H1 (cell line): ENCODE data around the gene KANSL1. TPM values are rescaled to one million over a fixed set of nuclear protein-coding genes. Genes with fewer than 3 reads are reported as not detected.

Experiments used
- EZH2 ChIP-seq: fragments of 200-600 bp; sonication (generic); IDR thresholded peaks from 2 replicates; pipeline ENCODE4 v1.7.1; 2012; ENCODE audit warnings: low read depth, mild to moderate bottlenecking, moderate library complexity, low read length, inconsistent platforms; ENCODE audit not compliant: severe bottlenecking
- MAFK ChIP-seq: IDR thresholded peaks from 2 replicates; pipeline ENCODE4 v1.6.1; 2012; ENCODE audit warnings: low read depth, mild to moderate bottlenecking, improper control_type of control experiment, low read length
- SAP30 ChIP-seq: fragments of 300-600 bp; sonication (generic); IDR thresholded peaks from 2 replicates; pipeline ENCODE4 v1.7.1; 2012; ENCODE audit warnings: low read length, moderate library complexity, mild to moderate bottlenecking, inconsistent platforms; ENCODE audit not compliant: insufficient read depth, insufficient replicate concordance
- SIX5 ChIP-seq: IDR thresholded peaks from 2 replicates; pipeline ENCODE4 v1.6.1; 2011; ENCODE audit warnings: mild to moderate bottlenecking, low read depth, low read length
- polyA plus RNA-seq, 7 experiments: library from polyadenylated mRNA; depleted of rRNA in 3 of 7; stranded (reverse) in 5 of 7; unstranded in 2 of 7; fragments of >200 nt in 5 of 7; fragments of 200-250 nt in 2 of 7; gene quantifications; 1 replicate in 5 of 7; 2 replicates in 1 of 7; 4 replicates in 1 of 7; pipeline versions ENCODE4 v1.2.1 to v1.2.3, GENCODE V29; 2011 to 2013; ENCODE audit warnings: missing spikeins in 2 of 7, mixed read lengths in 2 of 7
- total RNA-seq: library from RNA; stranded (reverse); fragmentation: NEBNext Ultra II Directional; extraction: Animal tissue kit (Norgen Biotek cat#: 25700); gene quantifications from 2 replicates; pipeline ENCODE4 v1.2.1, GENCODE V29; 2021
- TF ChIP-seq, protein P1 (sequence below): fragments of 300-600 bp; sonication (generic); IDR thresholded peaks from 2 replicates; pipeline ENCODE4 v1.7.1; 2012; ENCODE audit warnings: low read length, moderate library complexity, mild to moderate bottlenecking, inconsistent platforms; ENCODE audit not compliant: insufficient replicate concordance
- TF ChIP-seq, protein P2 (sequence below): IDR thresholded peaks from 2 replicates; pipeline ENCODE4 v1.6.1; 2011; ENCODE audit warnings: low read length, improper control_type of control experiment
- TF ChIP-seq, protein P3 (sequence below), 3 experiments: IDR thresholded peaks; 1 replicate in 2 of 3; 2 replicates in 1 of 3; pipeline versions ENCODE4 v1.5.1 to v1.6.1; 2011; ENCODE audit warnings: low read length in 3 of 3, mild to moderate bottlenecking in 3 of 3, inconsistent platforms in 2 of 3, low read depth in 1 of 3, moderate library complexity in 1 of 3; ENCODE audit not compliant: insufficient read depth in 1 of 3; ENCODE audit errors: control extremely low read depth in 1 of 3

KANSL1 gene
- total and polyA plus RNA-seq, 2 of the 8 experiments (the other 6 are each of a cell fraction or from before 2014, with no cell fraction given) = 34.0 to 128 TPM

DNA sequence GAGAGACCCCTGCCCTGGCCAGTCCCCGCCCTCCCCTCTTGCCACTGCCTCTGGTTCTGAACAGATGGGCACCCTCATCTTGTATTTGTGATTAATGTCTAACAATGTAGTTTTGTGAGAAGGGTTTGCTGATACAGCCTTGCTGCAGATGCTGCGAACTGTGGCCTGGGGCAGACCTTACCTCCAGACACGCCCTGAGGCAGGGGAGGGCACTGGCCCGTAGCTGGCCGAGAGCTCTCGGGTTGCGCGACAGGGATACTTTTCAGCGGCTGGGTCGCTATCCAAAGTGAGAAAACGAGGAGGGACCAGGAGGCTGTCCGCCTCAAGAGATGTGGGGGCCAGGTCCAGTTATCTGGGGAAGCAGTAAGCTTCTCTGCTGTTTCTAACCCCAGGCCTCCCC, 172.2 kb downstream of the KANSL1 start (continued):
- TF ChIP-seq, protein P1, sequence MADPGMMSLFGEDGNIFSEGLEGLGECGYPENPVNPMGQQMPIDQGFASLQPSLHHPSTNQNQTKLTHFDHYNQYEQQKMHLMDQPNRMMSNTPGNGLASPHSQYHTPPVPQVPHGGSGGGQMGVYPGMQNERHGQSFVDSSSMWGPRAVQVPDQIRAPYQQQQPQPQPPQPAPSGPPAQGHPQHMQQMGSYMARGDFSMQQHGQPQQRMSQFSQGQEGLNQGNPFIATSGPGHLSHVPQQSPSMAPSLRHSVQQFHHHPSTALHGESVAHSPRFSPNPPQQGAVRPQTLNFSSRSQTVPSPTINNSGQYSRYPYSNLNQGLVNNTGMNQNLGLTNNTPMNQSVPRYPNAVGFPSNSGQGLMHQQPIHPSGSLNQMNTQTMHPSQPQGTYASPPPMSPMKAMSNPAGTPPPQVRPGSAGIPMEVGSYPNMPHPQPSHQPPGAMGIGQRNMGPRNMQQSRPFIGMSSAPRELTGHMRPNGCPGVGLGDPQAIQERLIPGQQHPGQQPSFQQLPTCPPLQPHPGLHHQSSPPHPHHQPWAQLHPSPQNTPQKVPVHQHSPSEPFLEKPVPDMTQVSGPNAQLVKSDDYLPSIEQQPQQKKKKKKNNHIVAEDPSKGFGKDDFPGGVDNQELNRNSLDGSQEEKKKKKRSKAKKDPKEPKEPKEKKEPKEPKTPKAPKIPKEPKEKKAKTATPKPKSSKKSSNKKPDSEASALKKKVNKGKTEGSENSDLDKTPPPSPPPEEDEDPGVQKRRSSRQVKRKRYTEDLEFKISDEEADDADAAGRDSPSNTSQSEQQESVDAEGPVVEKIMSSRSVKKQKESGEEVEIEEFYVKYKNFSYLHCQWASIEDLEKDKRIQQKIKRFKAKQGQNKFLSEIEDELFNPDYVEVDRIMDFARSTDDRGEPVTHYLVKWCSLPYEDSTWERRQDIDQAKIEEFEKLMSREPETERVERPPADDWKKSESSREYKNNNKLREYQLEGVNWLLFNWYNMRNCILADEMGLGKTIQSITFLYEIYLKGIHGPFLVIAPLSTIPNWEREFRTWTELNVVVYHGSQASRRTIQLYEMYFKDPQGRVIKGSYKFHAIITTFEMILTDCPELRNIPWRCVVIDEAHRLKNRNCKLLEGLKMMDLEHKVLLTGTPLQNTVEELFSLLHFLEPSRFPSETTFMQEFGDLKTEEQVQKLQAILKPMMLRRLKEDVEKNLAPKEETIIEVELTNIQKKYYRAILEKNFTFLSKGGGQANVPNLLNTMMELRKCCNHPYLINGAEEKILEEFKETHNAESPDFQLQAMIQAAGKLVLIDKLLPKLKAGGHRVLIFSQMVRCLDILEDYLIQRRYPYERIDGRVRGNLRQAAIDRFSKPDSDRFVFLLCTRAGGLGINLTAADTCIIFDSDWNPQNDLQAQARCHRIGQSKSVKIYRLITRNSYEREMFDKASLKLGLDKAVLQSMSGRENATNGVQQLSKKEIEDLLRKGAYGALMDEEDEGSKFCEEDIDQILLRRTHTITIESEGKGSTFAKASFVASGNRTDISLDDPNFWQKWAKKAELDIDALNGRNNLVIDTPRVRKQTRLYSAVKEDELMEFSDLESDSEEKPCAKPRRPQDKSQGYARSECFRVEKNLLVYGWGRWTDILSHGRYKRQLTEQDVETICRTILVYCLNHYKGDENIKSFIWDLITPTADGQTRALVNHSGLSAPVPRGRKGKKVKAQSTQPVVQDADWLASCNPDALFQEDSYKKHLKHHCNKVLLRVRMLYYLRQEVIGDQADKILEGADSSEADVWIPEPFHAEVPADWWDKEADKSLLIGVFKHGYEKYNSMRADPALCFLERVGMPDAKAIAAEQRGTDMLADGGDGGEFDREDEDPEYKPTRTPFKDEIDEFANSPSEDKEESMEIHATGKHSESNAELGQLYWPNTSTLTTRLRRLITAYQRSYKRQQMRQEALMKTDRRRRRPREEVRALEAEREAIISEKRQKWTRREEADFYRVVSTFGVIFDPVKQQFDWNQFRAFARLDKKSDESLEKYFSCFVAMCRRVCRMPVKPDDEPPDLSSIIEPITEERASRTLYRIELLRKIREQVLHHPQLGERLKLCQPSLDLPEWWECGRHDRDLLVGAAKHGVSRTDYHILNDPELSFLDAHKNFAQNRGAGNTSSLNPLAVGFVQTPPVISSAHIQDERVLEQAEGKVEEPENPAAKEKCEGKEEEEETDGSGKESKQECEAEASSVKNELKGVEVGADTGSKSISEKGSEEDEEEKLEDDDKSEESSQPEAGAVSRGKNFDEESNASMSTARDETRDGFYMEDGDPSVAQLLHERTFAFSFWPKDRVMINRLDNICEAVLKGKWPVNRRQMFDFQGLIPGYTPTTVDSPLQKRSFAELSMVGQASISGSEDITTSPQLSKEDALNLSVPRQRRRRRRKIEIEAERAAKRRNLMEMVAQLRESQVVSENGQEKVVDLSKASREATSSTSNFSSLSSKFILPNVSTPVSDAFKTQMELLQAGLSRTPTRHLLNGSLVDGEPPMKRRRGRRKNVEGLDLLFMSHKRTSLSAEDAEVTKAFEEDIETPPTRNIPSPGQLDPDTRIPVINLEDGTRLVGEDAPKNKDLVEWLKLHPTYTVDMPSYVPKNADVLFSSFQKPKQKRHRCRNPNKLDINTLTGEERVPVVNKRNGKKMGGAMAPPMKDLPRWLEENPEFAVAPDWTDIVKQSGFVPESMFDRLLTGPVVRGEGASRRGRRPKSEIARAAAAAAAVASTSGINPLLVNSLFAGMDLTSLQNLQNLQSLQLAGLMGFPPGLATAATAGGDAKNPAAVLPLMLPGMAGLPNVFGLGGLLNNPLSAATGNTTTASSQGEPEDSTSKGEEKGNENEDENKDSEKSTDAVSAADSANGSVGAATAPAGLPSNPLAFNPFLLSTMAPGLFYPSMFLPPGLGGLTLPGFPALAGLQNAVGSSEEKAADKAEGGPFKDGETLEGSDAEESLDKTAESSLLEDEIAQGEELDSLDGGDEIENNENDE = no peak
- TF ChIP-seq EZH2 = no peak
- TF ChIP-seq, protein P2, sequence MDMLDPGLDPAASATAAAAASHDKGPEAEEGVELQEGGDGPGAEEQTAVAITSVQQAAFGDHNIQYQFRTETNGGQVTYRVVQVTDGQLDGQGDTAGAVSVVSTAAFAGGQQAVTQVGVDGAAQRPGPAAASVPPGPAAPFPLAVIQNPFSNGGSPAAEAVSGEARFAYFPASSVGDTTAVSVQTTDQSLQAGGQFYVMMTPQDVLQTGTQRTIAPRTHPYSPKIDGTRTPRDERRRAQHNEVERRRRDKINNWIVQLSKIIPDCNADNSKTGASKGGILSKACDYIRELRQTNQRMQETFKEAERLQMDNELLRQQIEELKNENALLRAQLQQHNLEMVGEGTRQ = no peak
- no peak for TF ChIP-seq SAP30
- no peak for TF ChIP-seq MAFK
- TF ChIP-seq, protein P3, sequence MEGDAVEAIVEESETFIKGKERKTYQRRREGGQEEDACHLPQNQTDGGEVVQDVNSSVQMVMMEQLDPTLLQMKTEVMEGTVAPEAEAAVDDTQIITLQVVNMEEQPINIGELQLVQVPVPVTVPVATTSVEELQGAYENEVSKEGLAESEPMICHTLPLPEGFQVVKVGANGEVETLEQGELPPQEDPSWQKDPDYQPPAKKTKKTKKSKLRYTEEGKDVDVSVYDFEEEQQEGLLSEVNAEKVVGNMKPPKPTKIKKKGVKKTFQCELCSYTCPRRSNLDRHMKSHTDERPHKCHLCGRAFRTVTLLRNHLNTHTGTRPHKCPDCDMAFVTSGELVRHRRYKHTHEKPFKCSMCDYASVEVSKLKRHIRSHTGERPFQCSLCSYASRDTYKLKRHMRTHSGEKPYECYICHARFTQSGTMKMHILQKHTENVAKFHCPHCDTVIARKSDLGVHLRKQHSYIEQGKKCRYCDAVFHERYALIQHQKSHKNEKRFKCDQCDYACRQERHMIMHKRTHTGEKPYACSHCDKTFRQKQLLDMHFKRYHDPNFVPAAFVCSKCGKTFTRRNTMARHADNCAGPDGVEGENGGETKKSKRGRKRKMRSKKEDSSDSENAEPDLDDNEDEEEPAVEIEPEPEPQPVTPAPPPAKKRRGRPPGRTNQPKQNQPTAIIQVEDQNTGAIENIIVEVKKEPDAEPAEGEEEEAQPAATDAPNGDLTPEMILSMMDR (IDR thresholded peaks at IDR 0.05; ENCODE audit: control extremely low read depth in 1 of 3, insufficient read depth in 1 of 3, low read depth in 1 of 3, low read length in 3 of 3) = no peak
- no peak for TF ChIP-seq SIX5
